Gastrocnemius medialis (tissue), 4 donors: Measurements from ENCODE around the gene AKAP6.

Source experiments
- POLR2A ChIP-seq, 2 donors: fragments of 450-650 bp; IDR thresholded peaks; one replicate each; pipeline ENCODE4 v1.6.1; 2017; ENCODE audit warnings: antibody characterized with exemption in 2 of 2, mild to moderate bottlenecking in 2 of 2, moderate library complexity in 2 of 2
- TF ChIP-seq, protein P1 (sequence below), 5 experiments: fragments of 450-650 bp in 3 of 5; fragments of 200-600 bp in 2 of 5; sonication (generic) in 2 of 5; IDR thresholded peaks in 4 of 5; conservative IDR thresholded peaks in 1 of 5; 1 replicate in 4 of 5; 2 replicates in 1 of 5; pipeline ENCODE4 v1.5.1; 2016 to 2019; ENCODE audit warnings: antibody characterized with exemption in 5 of 5, mild to moderate bottlenecking in 3 of 5, moderate library complexity in 3 of 5

- TF ChIP-seq, protein P1, sequence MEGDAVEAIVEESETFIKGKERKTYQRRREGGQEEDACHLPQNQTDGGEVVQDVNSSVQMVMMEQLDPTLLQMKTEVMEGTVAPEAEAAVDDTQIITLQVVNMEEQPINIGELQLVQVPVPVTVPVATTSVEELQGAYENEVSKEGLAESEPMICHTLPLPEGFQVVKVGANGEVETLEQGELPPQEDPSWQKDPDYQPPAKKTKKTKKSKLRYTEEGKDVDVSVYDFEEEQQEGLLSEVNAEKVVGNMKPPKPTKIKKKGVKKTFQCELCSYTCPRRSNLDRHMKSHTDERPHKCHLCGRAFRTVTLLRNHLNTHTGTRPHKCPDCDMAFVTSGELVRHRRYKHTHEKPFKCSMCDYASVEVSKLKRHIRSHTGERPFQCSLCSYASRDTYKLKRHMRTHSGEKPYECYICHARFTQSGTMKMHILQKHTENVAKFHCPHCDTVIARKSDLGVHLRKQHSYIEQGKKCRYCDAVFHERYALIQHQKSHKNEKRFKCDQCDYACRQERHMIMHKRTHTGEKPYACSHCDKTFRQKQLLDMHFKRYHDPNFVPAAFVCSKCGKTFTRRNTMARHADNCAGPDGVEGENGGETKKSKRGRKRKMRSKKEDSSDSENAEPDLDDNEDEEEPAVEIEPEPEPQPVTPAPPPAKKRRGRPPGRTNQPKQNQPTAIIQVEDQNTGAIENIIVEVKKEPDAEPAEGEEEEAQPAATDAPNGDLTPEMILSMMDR (IDR thresholded peaks at IDR 0.05 in 4 of 5, conservative IDR thresholded peaks at IDR 0.05 in 1 of 5) = no peak
- TF ChIP-seq POLR2A (IDR thresholded peaks at IDR 0.05) = no peak
Measured at GRCh38 chr14:32363761-32364160, 34.7 kb downstream of the AKAP6 start.
